Measurements from ENCODE around the gene PRR19.
A peak's percentile ranks its signal among the peaks of the same experiment; 100 is the strongest.

Gene PRR19

DNA sequence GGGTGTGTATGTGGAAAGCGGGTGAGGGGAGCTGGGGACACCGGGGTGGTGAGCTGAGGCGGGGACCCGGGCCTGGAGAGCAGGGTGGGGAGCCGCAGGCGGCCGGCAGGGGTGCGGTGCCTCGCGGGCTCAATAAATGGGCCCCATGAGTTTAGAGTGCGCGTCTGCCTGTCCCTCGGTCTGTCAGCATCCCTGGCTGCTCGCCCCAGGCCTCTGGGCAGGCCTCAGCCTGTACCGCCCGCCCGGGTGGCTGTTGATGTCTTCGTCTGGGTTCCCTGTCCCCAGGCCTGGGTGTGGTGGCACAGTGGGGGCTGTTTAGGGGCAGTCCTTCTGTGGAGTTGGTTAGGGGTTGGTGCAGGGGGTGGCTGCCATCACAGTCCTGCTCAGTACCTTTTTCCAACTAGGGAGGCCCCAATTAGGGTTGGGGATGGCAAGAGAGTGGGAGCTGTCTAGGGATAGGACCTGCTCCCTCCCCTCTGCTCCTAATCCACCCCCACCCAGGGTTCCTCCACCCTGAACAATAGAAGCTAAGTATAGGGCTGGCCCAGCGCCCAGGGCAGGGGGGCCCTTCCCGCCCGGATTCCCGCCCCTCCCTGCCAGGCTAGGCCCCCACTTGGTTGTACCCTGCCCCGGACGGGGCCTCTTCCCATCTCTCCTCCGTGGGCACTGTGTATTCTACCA, 20.6 kb upstream of the PRR19 start:
- peak overlapping the region; percentile 96 for H3K4me2 ChIP-seq (ENCODE audit: low read length)
- peaks cover 16% of the 10 kb centered on the region for H4K20me1 ChIP-seq (ENCODE audit: insufficient read depth, low read length)
- peaks cover 56% of the 10 kb centered on the region for H3K4me1 ChIP-seq (ENCODE audit: low read length)
- peak overlapping the region; percentile 85 for H3K4me3 ChIP-seq (ENCODE audit: low read length)
- no peak for TF ChIP-seq EZH2phosphoT487 (IDR thresholded peaks at IDR 0.05; ENCODE audit: low read depth)
- TF ChIP-seq, protein P1, sequence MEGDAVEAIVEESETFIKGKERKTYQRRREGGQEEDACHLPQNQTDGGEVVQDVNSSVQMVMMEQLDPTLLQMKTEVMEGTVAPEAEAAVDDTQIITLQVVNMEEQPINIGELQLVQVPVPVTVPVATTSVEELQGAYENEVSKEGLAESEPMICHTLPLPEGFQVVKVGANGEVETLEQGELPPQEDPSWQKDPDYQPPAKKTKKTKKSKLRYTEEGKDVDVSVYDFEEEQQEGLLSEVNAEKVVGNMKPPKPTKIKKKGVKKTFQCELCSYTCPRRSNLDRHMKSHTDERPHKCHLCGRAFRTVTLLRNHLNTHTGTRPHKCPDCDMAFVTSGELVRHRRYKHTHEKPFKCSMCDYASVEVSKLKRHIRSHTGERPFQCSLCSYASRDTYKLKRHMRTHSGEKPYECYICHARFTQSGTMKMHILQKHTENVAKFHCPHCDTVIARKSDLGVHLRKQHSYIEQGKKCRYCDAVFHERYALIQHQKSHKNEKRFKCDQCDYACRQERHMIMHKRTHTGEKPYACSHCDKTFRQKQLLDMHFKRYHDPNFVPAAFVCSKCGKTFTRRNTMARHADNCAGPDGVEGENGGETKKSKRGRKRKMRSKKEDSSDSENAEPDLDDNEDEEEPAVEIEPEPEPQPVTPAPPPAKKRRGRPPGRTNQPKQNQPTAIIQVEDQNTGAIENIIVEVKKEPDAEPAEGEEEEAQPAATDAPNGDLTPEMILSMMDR (IDR thresholded peaks at IDR 0.05; ENCODE audit: low read depth, low read length) = no peak
- peaks cover 22% of the 10 kb centered on the region for H3K79me2 ChIP-seq (ENCODE audit: low read length)
- H3K36me3 ChIP-seq (replicated peaks; ENCODE audit: low read depth, low read length) = no peaks in the 10 kb centered on the region
- peak overlapping the region; percentile 95 for H3K9ac ChIP-seq (ENCODE audit: low read length)
- H3K27me3 ChIP-seq (ENCODE audit: low read depth, low read length) = no peaks in the 10 kb centered on the region
- H3K27ac ChIP-seq (ENCODE audit: low read length) = no peak overlapping the region
- H2AFZ ChIP-seq (ENCODE audit: low read depth, low read length) = no peak overlapping the region
- no peaks in the 10 kb centered on the region for H3K9me3 ChIP-seq (ENCODE audit: insufficient read depth, low read length)

- Histone ChIP-seq H2AFZ (ENCODE audit: low read depth, low read length) (no peak overlapping the region), H4K20me1 (ENCODE audit: insufficient read depth, low read length) (peaks cover 16% of the 10 kb centered on the region), H3K27ac (ENCODE audit: low read length) (no peak overlapping the region), H3K27me3 (ENCODE audit: low read depth, low read length) (no peaks in the 10 kb centered on the region), H3K36me3 (replicated peaks; ENCODE audit: low read depth, low read length) (no peaks in the 10 kb centered on the region), H3K9me3 (ENCODE audit: insufficient read depth, low read length) (no peaks in the 10 kb centered on the region), H3K4me3 (ENCODE audit: low read length) (peak overlapping the region; percentile 85), H3K79me2 (ENCODE audit: low read length) (peaks cover 22% of the 10 kb centered on the region), H3K4me2 (ENCODE audit: low read length) (peak overlapping the region; percentile 96), H3K9ac (ENCODE audit: low read length) (peak overlapping the region; percentile 95), H3K4me1 (ENCODE audit: low read length) (peaks cover 50% of the 10 kb centered on the region)
- TF ChIP-seq, protein P1 (IDR thresholded peaks at IDR 0.05; ENCODE audit: low read depth, low read length) = no peak
- no peak for TF ChIP-seq EZH2phosphoT487 (IDR thresholded peaks at IDR 0.05; ENCODE audit: low read depth)
Measured at GRCh38 chr19:42281827-42282762, 19.8 kb upstream of the PRR19 start.

GRCh38 chr19:42282819-42283187, 19.1 kb upstream of the PRR19 start:
- H4K20me1 ChIP-seq (ENCODE audit: insufficient read depth, low read length) = peaks cover 16% of the 10 kb centered on the region
- peaks cover 49% of the 10 kb centered on the region for H3K4me1 ChIP-seq (ENCODE audit: low read length)
- peak overlapping the region; percentile 69; the same call in 1 of the 2 replicates for H3K9ac ChIP-seq (ENCODE audit: low read length)
- H3K4me3 ChIP-seq (ENCODE audit: low read length) = peak overlapping the region; percentile 78
- peak overlapping the region; percentile 36; the same call in 1 of the 2 replicates for H3K27ac ChIP-seq (ENCODE audit: low read length)
- no peaks in the 10 kb centered on the region for H3K9me3 ChIP-seq (ENCODE audit: insufficient read depth, low read length)
- peaks cover 22% of the 10 kb centered on the region for H3K79me2 ChIP-seq (ENCODE audit: low read length)
- TF ChIP-seq, protein P1 (IDR thresholded peaks at IDR 0.05; ENCODE audit: low read depth, low read length) = no peak
- no peak for TF ChIP-seq EZH2phosphoT487 (IDR thresholded peaks at IDR 0.05; ENCODE audit: low read depth)
- peaks cover 7% of the 10 kb centered on the region for H3K36me3 ChIP-seq (replicated peaks; ENCODE audit: low read depth, low read length)
- H3K27me3 ChIP-seq (ENCODE audit: low read depth, low read length) = no peaks in the 10 kb centered on the region
- no peak overlapping the region for H2AFZ ChIP-seq (ENCODE audit: low read depth, low read length)
- peak overlapping the region; percentile 96 for H3K4me2 ChIP-seq (ENCODE audit: low read length)
